HEK293 (cell line): ENCODE data around the gene STAB1.

Source experiments
- CTCF ChIA-PET: fragments of 350-600 bp; formaldehyde crosslinking; extraction: SDS; loops from one replicate; lab custom pipeline; 2021; ENCODE audit warnings: antibody characterized with exemption; lab: Yijun Ruan, JAX
- POLR2A ChIA-PET: fragments of 300-600 bp; formaldehyde crosslinking; extraction: SDS; loops from one replicate; lab custom pipeline; 2020; ENCODE audit warnings: antibody characterized with exemption, inconsistent platforms; lab: Yijun Ruan, JAX
- H3K27ac ChIP-seq: fragments of 200-500 bp; sonication (Bioruptor generic); 2 replicates; pipeline ENCODE4 v1.5.1; 2014; ENCODE audit warnings: low read depth, low read length, control low read depth, inconsistent platforms; ENCODE audit errors: extremely low read depth
- H3K36me3 ChIP-seq, 2 experiments: fragments of 200-500 bp in 1 of 2; sonication (Bioruptor generic) in 1 of 2; 1 replicate in 1 of 2; 2 replicates in 1 of 2; pipeline ENCODE4 v1.5.1; 2014 to 2017; ENCODE audit warnings: inconsistent platforms in 2 of 2, low read length in 2 of 2; ENCODE audit not compliant: control insufficient read depth in 2 of 2, insufficient read depth in 1 of 2
- H3K4me1 ChIP-seq: fragments of 200-500 bp; sonication (Bioruptor generic); 2 replicates; pipeline ENCODE4 v1.5.1; 2014; ENCODE audit warnings: mild to moderate bottlenecking, low read length, inconsistent platforms; ENCODE audit not compliant: control insufficient read depth, insufficient read depth
- H3K4me3 ChIP-seq: 2 replicates; pipeline ENCODE4 v1.5.1; 2011; ENCODE audit warnings: low read depth, mild to moderate bottlenecking, control low read depth, low read length, moderate library complexity
- H3K9me3 ChIP-seq: fragments of 200-500 bp; sonication (Bioruptor generic); 2 replicates; pipeline ENCODE4 v1.5.1; 2014; ENCODE audit warnings: low read depth, low read length, inconsistent platforms; ENCODE audit not compliant: control insufficient read depth, insufficient read depth
- EGR2 ChIP-seq: fragments of 450-650 bp; formaldehyde crosslinking; IDR thresholded peaks from 2 replicates; pipeline ENCODE4 v1.5.1; 2016; ENCODE audit warnings: low read depth, missing biosample characterization, missing genetic modification characterization
- GLIS1 ChIP-seq: fragments of 450-650 bp; formaldehyde crosslinking; IDR thresholded peaks from 2 replicates; pipeline ENCODE4 v1.5.1; 2016; ENCODE audit warnings: missing biosample characterization, missing genetic modification characterization
- HOXA7 ChIP-seq: sonication (generic); formaldehyde crosslinking; IDR thresholded peaks from 2 replicates; pipeline ENCODE4 v1.8.1; 2022; ENCODE audit warnings: missing genetic modification reagents, borderline replicate concordance
- SCRT2 ChIP-seq: fragments of 450-650 bp; formaldehyde crosslinking; IDR thresholded peaks from 2 replicates; pipeline ENCODE4 v1.5.1; 2016; ENCODE audit warnings: missing biosample characterization, missing genetic modification characterization
- YY2 ChIP-seq: fragments of 450-650 bp; formaldehyde crosslinking; IDR thresholded peaks from 2 replicates; pipeline ENCODE4 v1.5.1; 2016; ENCODE audit warnings: missing biosample characterization, missing genetic modification characterization
- ZNF16 ChIP-seq: fragments of 450-650 bp; formaldehyde crosslinking; IDR thresholded peaks from 2 replicates; pipeline ENCODE4 v1.5.1; 2016; ENCODE audit warnings: low read depth, missing biosample characterization, missing genetic modification characterization
- ZNF211 ChIP-seq: fragments of 450-650 bp; formaldehyde crosslinking; IDR thresholded peaks from 2 replicates; pipeline ENCODE4 v1.5.1; 2016; ENCODE audit warnings: low read depth, missing biosample characterization, missing genetic modification characterization
- ZNF423 ChIP-seq: fragments of 450-650 bp; formaldehyde crosslinking; IDR thresholded peaks from 2 replicates; pipeline ENCODE4 v1.5.1; 2016; ENCODE audit warnings: missing biosample characterization, missing genetic modification characterization
- ZNF501 ChIP-seq: fragments of 450-650 bp; formaldehyde crosslinking; IDR thresholded peaks from 2 replicates; pipeline ENCODE4 v1.5.1; 2016; ENCODE audit warnings: missing biosample characterization, missing genetic modification characterization
- ZNF610 ChIP-seq: fragments of 450-650 bp; formaldehyde crosslinking; IDR thresholded peaks from 2 replicates; pipeline ENCODE4 v1.5.1; 2016; ENCODE audit warnings: missing biosample characterization, missing genetic modification characterization, borderline replicate concordance
- ZNF629 ChIP-seq: fragments of 450-650 bp; formaldehyde crosslinking; IDR thresholded peaks from 2 replicates; pipeline ENCODE4 v1.5.1; 2017; ENCODE audit warnings: missing biosample characterization, missing genetic modification characterization
- TF ChIP-seq, protein P1 (sequence below): fragments of 450-650 bp; formaldehyde crosslinking; IDR thresholded peaks from 2 replicates; pipeline ENCODE4 v1.5.1; 2016; ENCODE audit warnings: missing biosample characterization, missing genetic modification characterization, borderline replicate concordance
- TF ChIP-seq, protein P2 (sequence below): fragments of 450-650 bp; formaldehyde crosslinking; IDR thresholded peaks from 2 replicates; pipeline ENCODE4 v1.5.1; 2016; ENCODE audit warnings: missing biosample characterization, missing genetic modification characterization, borderline replicate concordance
- TF ChIP-seq, protein P3 (sequence below): fragments of 450-650 bp; formaldehyde crosslinking; IDR thresholded peaks from 2 replicates; pipeline ENCODE4 v1.5.1; 2016; ENCODE audit warnings: missing biosample characterization, missing genetic modification characterization

STAB1 gene, protein sequence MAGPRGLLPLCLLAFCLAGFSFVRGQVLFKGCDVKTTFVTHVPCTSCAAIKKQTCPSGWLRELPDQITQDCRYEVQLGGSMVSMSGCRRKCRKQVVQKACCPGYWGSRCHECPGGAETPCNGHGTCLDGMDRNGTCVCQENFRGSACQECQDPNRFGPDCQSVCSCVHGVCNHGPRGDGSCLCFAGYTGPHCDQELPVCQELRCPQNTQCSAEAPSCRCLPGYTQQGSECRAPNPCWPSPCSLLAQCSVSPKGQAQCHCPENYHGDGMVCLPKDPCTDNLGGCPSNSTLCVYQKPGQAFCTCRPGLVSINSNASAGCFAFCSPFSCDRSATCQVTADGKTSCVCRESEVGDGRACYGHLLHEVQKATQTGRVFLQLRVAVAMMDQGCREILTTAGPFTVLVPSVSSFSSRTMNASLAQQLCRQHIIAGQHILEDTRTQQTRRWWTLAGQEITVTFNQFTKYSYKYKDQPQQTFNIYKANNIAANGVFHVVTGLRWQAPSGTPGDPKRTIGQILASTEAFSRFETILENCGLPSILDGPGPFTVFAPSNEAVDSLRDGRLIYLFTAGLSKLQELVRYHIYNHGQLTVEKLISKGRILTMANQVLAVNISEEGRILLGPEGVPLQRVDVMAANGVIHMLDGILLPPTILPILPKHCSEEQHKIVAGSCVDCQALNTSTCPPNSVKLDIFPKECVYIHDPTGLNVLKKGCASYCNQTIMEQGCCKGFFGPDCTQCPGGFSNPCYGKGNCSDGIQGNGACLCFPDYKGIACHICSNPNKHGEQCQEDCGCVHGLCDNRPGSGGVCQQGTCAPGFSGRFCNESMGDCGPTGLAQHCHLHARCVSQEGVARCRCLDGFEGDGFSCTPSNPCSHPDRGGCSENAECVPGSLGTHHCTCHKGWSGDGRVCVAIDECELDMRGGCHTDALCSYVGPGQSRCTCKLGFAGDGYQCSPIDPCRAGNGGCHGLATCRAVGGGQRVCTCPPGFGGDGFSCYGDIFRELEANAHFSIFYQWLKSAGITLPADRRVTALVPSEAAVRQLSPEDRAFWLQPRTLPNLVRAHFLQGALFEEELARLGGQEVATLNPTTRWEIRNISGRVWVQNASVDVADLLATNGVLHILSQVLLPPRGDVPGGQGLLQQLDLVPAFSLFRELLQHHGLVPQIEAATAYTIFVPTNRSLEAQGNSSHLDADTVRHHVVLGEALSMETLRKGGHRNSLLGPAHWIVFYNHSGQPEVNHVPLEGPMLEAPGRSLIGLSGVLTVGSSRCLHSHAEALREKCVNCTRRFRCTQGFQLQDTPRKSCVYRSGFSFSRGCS (N-terminal part only)

DNA sequence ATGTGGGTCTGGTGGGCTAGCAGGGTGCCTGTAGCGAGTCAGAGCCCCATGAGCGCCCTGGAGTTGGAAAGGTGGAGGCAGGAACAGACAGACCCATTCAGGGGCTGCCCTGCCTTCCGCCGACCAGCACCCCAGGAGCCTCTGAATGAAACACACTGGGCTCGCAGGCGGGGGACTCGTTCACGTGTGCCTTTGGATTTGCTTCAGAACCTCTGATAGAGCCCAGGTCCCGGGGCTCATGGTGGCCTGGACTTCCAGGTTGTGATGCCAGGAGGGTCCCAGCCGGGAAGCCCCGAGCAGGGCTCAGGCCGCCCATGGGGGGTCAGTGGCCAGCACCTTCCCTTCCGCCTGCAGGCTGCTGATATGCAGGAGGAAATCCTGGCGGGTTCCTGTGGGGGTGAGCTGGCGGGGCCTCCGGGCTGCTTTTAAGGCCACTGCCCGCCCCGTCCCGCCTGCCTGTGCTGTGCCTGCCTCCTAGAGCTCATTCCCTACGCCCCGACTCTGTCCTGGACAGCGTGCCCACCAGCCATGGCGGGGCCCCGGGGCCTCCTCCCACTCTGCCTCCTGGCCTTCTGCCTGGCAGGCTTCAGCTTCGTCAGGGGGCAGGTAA, at the start of gene STAB1:
Gene STAB1 (plus strand): TSS at position 453 of the 610 bp plus-strand sequence. CDS start 76 bp downstream, at position 529.
- no peak within 1 kb of the TSS for H3K4me3 ChIP-seq
- H3K9me3 ChIP-seq = no peaks in the 10 kb centered on the region
- H3K36me3 ChIP-seq = peaks cover 0 to 32% of the 10 kb centered on the region in 2 experiments; a peak in 1 of 3 replicates
- H3K4me1 ChIP-seq = no peaks in the 10 kb centered on the region
- ChIA-PET CTCF (no interaction called here), POLR2A (no interaction called here)
- TF ChIP-seq YY2 (tag by site-specific recombination) (no peak), ZNF629 (tag by site-specific recombination) (no peak), ZNF610 (tag by site-specific recombination) (no peak), ZNF16 (tag by site-specific recombination) (no peak)
- H3K27ac ChIP-seq = no peak within 1 kb of the TSS

DNA sequence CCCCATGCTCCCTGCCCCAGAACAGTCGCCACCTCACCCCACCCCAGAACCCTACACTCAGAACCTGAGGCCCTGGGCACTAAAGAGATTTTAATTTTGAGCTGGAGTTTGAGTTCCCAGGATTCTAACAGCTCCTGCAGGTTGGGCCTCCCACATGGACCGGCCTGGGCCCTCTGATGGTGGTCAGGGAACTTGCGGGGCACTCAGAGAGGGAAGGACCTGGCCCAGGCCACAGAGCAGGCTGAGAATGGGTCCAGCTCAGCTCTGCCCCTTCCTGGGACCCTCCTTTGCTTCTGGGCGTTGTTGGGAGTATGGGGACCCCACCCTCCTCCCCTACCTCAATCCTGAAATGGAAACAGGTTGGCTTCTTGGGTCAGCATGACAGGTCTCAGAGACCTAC, 49.1 kb upstream of the STAB1 start:
- Histone ChIP-seq H3K27ac (no peak overlapping the region), H3K4me3 (no peak overlapping the region), H3K9me3 (no peaks in the 10 kb centered on the region), H3K36me3 (no peaks in the 10 kb centered on the region), H3K4me1 (no peaks in the 10 kb centered on the region)
- no peak for TF ChIP-seq EGR2 (tag by site-specific recombination)
- TF ChIP-seq, protein P1, sequence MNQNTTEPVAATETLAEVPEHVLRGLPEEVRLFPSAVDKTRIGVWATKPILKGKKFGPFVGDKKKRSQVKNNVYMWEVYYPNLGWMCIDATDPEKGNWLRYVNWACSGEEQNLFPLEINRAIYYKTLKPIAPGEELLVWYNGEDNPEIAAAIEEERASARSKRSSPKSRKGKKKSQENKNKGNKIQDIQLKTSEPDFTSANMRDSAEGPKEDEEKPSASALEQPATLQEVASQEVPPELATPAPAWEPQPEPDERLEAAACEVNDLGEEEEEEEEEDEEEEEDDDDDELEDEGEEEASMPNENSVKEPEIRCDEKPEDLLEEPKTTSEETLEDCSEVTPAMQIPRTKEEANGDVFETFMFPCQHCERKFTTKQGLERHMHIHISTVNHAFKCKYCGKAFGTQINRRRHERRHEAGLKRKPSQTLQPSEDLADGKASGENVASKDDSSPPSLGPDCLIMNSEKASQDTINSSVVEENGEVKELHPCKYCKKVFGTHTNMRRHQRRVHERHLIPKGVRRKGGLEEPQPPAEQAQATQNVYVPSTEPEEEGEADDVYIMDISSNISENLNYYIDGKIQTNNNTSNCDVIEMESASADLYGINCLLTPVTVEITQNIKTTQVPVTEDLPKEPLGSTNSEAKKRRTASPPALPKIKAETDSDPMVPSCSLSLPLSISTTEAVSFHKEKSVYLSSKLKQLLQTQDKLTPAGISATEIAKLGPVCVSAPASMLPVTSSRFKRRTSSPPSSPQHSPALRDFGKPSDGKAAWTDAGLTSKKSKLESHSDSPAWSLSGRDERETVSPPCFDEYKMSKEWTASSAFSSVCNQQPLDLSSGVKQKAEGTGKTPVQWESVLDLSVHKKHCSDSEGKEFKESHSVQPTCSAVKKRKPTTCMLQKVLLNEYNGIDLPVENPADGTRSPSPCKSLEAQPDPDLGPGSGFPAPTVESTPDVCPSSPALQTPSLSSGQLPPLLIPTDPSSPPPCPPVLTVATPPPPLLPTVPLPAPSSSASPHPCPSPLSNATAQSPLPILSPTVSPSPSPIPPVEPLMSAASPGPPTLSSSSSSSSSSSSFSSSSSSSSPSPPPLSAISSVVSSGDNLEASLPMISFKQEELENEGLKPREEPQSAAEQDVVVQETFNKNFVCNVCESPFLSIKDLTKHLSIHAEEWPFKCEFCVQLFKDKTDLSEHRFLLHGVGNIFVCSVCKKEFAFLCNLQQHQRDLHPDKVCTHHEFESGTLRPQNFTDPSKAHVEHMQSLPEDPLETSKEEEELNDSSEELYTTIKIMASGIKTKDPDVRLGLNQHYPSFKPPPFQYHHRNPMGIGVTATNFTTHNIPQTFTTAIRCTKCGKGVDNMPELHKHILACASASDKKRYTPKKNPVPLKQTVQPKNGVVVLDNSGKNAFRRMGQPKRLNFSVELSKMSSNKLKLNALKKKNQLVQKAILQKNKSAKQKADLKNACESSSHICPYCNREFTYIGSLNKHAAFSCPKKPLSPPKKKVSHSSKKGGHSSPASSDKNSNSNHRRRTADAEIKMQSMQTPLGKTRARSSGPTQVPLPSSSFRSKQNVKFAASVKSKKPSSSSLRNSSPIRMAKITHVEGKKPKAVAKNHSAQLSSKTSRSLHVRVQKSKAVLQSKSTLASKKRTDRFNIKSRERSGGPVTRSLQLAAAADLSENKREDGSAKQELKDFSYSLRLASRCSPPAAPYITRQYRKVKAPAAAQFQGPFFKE (tag by site-specific recombination) = no peak
- TF ChIP-seq SCRT2 = no peak
- no peak for TF ChIP-seq ZNF501 (tag by site-specific recombination)
- TF ChIP-seq GLIS1 (tag by site-specific recombination) = no peak
- no peak for TF ChIP-seq HOXA7 (CRISPR knock-in tag)
- TF ChIP-seq ZNF211 (tag by site-specific recombination) = no peak
- TF ChIP-seq, protein P2, sequence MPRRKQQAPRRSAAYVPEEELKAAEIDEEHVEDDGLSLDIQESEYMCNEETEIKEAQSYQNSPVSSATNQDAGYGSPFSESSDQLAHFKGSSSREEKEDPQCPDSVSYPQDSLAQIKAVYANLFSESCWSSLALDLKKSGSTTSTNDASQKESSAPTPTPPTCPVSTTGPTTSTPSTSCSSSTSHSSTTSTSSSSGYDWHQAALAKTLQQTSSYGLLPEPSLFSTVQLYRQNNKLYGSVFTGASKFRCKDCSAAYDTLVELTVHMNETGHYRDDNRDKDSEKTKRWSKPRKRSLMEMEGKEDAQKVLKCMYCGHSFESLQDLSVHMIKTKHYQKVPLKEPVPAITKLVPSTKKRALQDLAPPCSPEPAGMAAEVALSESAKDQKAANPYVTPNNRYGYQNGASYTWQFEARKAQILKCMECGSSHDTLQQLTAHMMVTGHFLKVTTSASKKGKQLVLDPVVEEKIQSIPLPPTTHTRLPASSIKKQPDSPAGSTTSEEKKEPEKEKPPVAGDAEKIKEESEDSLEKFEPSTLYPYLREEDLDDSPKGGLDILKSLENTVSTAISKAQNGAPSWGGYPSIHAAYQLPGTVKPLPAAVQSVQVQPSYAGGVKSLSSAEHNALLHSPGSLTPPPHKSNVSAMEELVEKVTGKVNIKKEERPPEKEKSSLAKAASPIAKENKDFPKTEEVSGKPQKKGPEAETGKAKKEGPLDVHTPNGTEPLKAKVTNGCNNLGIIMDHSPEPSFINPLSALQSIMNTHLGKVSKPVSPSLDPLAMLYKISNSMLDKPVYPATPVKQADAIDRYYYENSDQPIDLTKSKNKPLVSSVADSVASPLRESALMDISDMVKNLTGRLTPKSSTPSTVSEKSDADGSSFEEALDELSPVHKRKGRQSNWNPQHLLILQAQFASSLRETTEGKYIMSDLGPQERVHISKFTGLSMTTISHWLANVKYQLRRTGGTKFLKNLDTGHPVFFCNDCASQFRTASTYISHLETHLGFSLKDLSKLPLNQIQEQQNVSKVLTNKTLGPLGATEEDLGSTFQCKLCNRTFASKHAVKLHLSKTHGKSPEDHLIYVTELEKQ (tag by site-specific recombination) = no peak
- TF ChIP-seq, protein P3, sequence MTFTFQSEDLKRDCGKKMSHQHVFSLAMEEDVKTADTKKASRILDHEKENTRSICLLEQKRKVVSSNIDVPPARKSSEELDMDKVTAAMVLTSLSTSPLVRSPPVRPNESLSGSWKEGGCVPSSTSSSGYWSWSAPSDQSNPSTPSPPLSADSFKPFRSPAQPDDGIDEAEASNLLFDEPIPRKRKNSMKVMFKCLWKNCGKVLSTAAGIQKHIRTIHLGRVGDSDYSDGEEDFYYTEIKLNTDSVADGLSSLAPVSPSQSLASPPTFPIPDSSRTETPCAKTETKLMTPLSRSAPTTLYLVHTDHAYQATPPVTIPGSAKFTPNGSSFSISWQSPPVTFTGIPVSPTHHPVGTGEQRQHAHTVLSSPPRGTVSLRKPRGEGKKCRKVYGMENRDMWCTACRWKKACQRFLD (tag by site-specific recombination) = no peak
- TF ChIP-seq ZNF423 = no peak
- ChIA-PET CTCF (interaction anchor here (0.8 to 7.9 kb wide), 8 partner anchors 11 to 226 kb away, joined by 3 to 97 read pairs (median 5); no protein-coding TSS in a partner anchor), POLR2A (no interaction called here)
